Measurements from ENCODE around the gene MED10. TPM values are rescaled to one million over a fixed set of nuclear protein-coding genes. Genes with fewer than 3 reads are reported as not detected.

Gene MED10
- polyA plus RNA-seq, 1 of the 3 experiments (the other 2 are of a cell fraction), result 75.9 TPM

DNA sequence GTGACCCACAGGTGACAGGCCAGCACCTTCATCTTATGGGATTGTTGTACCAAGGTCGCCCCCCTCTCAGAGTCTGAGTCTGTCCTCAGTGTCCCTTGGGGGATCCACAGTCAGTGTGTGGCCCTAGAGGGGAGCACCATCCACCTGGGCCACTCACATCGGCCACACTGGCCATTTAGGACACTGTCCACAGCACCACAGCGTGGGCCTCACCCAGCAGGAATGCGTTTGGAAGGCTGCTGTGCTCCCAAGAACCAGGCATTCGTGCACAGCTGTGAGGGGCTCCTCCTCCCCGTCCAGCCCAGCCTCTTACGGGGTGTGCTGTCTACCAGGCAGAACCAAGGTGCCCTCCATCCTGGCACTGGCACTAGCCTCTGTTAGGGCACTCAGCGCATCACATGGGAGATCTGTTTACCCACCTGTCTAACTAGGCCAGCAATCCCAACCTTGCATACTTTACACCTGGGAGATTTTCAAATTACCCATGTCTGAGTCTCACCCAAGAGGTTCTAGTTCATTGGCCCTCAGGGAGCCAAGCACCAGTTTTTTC lies 45.8 kb upstream of the MED10 start:
- Histone ChIP-seq H3K9me3 (no peaks in the 10 kb centered on the region), H3K9ac (no peak overlapping the region), H4K20me1 (ENCODE audit: insufficient read depth) (no peaks in the 10 kb centered on the region), H2AFZ (ENCODE audit: low read depth) (no peak overlapping the region), H3K4me1 (ENCODE audit: control insufficient read depth in 1 of 2, insufficient read depth in 2 of 2, low read depth in 1 of 2, low read length in 1 of 2) (no peaks in the 10 kb centered on the region), H3K36me3 (replicated peaks in 1 of 2; ENCODE audit: control insufficient read depth in 1 of 2, insufficient read depth in 2 of 2, low read length in 1 of 2) (no peaks in the 10 kb centered on the region), H3K27me3 (ENCODE audit: insufficient read depth) (no peaks in the 10 kb centered on the region), H3K27ac (ENCODE audit: low read depth in 2 of 2, low read length in 1 of 2) (no peak overlapping the region), H3K79me2 (ENCODE audit: insufficient read depth) (no peaks in the 10 kb centered on the region), H3K4me2 (no peak overlapping the region), H3K4me3 (ENCODE audit: low read depth in 2 of 2, low read length in 1 of 2) (no peak overlapping the region), H3F3A (replicated peaks; ENCODE audit: insufficient read depth) (no peaks in the 10 kb centered on the region), H3K9me2 (no peaks in the 10 kb centered on the region)
- DNase-seq, result no peak
- TF ChIP-seq MAX (IDR thresholded peaks at IDR 0.05; ENCODE audit: low read depth), result no peak
- no peak for TF ChIP-seq MEF2A (IDR thresholded peaks at IDR 0.05; ENCODE audit: borderline replicate concordance, low read depth)
- no peak for TF ChIP-seq RAD21 (IDR thresholded peaks at IDR 0.05; ENCODE audit: low read length)
- TF ChIP-seq GATA2 (CRISPR knock-in tag; IDR thresholded peaks at IDR 0.05), result no peak
- TF ChIP-seq RXRA (IDR thresholded peaks at IDR 0.05; ENCODE audit: borderline replicate concordance, low read depth), result no peak
- no peak for TF ChIP-seq ELF1 (IDR thresholded peaks at IDR 0.05)
- no peak for TF ChIP-seq CTCF (IDR thresholded peaks at IDR 0.05)
- no peak for TF ChIP-seq SIN3A (IDR thresholded peaks at IDR 0.05; ENCODE audit: borderline replicate concordance, low read depth, low read length)
- no peak for TF ChIP-seq SMC3 (IDR thresholded peaks at IDR 0.05; ENCODE audit: low read depth, low read length)
- no peak for TF ChIP-seq RCOR1 (IDR thresholded peaks at IDR 0.05; ENCODE audit: low read length)
- no peak for TF ChIP-seq EP300 (IDR thresholded peaks at IDR 0.05; ENCODE audit: borderline replicate concordance in 1 of 2, low read depth in 1 of 2, low read length in 1 of 2)
- no peak for TF ChIP-seq ZBTB33 (IDR thresholded peaks at IDR 0.05; ENCODE audit: borderline replicate concordance, low read depth)
- TF ChIP-seq FOXM1 (IDR thresholded peaks at IDR 0.05; ENCODE audit: low read depth), result no peak
- no peak for TF ChIP-seq NFIC (IDR thresholded peaks at IDR 0.05; ENCODE audit: borderline replicate concordance)
- no peak for TF ChIP-seq GABPA (IDR thresholded peaks at IDR 0.05; ENCODE audit: low read depth)
- TF ChIP-seq, protein P1, sequence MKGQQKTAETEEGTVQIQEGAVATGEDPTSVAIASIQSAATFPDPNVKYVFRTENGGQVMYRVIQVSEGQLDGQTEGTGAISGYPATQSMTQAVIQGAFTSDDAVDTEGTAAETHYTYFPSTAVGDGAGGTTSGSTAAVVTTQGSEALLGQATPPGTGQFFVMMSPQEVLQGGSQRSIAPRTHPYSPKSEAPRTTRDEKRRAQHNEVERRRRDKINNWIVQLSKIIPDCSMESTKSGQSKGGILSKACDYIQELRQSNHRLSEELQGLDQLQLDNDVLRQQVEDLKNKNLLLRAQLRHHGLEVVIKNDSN (IDR thresholded peaks at IDR 0.05; ENCODE audit: borderline replicate concordance, low read depth), result no peak
- TF ChIP-seq, protein P2, sequence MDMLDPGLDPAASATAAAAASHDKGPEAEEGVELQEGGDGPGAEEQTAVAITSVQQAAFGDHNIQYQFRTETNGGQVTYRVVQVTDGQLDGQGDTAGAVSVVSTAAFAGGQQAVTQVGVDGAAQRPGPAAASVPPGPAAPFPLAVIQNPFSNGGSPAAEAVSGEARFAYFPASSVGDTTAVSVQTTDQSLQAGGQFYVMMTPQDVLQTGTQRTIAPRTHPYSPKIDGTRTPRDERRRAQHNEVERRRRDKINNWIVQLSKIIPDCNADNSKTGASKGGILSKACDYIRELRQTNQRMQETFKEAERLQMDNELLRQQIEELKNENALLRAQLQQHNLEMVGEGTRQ (IDR thresholded peaks at IDR 0.05; ENCODE audit: borderline replicate concordance, low read depth, low read length), result no peak
- no peak for TF ChIP-seq NRF1 (IDR thresholded peaks at IDR 0.05; ENCODE audit: low read depth, low read length)
- TF ChIP-seq CHD2 (IDR thresholded peaks at IDR 0.05; ENCODE audit: low read length, partially characterized antibody), result no peak
- ChIA-PET CTCF (no interaction called here), POLR2A (no interaction called here)
- WGBS (ENCODE audit: low lambda C conversion rate), result 45% methylated on average over 3 of the region's 8 CpGs

Measured in SK-N-SH (cell line).